Measurements from ENCODE around the gene TAF4.
"Not testable (repeated sequence)": the region's sequence is repeated elsewhere in the genome, so short reads cannot be mapped to it uniquely, and the experiment has no call there.

The TAF4 gene

DNA sequence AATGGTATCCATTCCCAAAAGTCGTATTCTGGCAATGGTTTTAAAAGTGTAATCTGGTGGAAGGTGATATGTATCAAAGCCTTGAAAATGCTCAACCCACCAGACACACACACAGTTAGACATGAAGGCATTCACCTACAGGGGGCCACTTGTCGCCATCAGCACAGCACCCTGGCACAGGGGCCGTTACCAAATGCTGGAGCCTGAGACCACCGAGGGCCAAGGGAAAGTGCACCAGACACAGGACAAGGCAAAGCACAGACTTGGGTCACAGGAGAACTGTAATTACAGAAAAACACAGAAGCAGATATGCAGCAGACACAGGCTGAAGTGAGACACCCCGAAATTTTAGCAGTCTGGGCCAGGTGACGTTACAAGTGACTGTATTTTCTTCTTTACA lies 9.3 kb downstream of the TAF4 start:
- Mint-ChIP-seq H3K27me3 (no peaks in the 10 kb centered on the region), H3K36me3 (peaks cover 21 to 44% of the 10 kb centered on the region in 2 donors), H3K4me1 (peaks cover 51 to 77% of the 10 kb centered on the region in 2 donors), H3K4me3 (no peak overlapping the region), H3K27ac (no peak overlapping the region), H3K9me3 (no peaks in the 10 kb centered on the region)
- DNase-seq = no peak
- no peak for ATAC-seq (replicated peaks)

DNA sequence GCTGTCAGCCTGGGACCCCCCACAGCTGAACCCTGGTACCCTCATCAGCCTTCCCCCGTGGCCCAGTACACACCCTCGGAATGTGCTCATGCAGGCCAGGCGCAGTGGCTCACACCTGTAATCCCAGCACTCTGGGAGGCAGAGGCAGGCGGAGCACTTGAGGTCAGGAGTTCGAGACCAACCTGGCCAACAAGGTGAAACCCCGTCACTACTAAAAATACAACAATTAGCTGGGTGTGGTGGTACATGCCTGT lies 9.9 kb downstream of the TAF4 start:
- not testable (repeated sequence) for H3K27me3 Mint-ChIP-seq; DNase-seq; H3K4me3 Mint-ChIP-seq; ATAC-seq (replicated peaks); H3K27ac Mint-ChIP-seq; H3K9me3 Mint-ChIP-seq
- Mint-ChIP-seq H3K4me1 (peaks cover 53 to 77% of the 10 kb centered on the region in 2 donors), H3K36me3 (peaks cover 21 to 45% of the 10 kb centered on the region in 2 donors)

DNA sequence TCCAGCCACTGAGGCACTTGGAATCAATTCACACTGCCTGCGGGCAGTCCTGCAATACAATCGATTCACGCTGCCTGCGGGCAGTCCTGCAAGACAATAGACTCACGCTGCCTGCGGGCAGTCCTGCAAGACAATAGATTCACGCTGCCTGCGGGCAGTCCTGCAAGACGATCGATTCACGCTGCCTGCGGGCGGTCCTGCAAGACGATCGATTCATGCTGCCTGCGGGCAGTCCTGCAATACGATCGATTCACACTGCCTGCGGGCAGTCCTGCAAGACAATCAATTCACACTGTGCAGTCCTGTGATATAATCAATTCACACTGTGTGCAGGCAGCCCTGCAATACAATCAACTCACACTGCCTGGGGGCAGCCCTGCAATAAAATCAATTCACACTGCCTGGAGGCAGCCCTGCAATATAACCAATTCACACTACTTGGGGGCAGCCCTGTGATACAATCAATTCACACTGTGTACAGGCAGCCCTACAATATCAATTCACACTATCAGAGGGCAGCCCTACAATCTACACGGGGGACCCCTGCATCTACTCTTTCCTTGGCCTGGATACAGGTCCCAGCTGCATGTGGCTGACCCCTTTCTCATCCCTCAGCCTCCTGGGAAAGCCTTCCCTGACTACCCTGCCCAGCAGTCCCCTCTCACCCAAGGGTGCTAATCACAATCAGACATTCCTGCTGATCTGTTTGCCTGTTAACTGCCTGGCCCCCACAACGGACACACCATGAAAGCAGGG lies 10.4 kb downstream of the TAF4 start:
- Mint-ChIP-seq H3K27ac (no peak overlapping the region), H3K27me3 (no peaks in the 10 kb centered on the region), H3K4me3 (no peak overlapping the region), H3K9me3 (no peaks in the 10 kb centered on the region), H3K36me3 (peaks cover 21 to 42% of the 10 kb centered on the region in 2 donors), H3K4me1 (peaks cover 53 to 77% of the 10 kb centered on the region in 2 donors)
- ATAC-seq (replicated peaks) = no peak
- no peak for DNase-seq

GRCh38 chr20:62054451-62054953 lies 11.2 kb downstream of the TAF4 start:
- H3K27me3 Mint-ChIP-seq = no peaks in the 10 kb centered on the region
- no peak for ATAC-seq (replicated peaks)
- DNase-seq = no peak
- peaks cover 15 to 38% of the 10 kb centered on the region in 2 donors for H3K36me3 Mint-ChIP-seq
- H3K4me3 Mint-ChIP-seq = no peak overlapping the region
- peaks cover 48 to 77% of the 10 kb centered on the region in 2 donors for H3K4me1 Mint-ChIP-seq
- no peak overlapping the region for H3K27ac Mint-ChIP-seq
- H3K9me3 Mint-ChIP-seq = no peaks in the 10 kb centered on the region

DNA sequence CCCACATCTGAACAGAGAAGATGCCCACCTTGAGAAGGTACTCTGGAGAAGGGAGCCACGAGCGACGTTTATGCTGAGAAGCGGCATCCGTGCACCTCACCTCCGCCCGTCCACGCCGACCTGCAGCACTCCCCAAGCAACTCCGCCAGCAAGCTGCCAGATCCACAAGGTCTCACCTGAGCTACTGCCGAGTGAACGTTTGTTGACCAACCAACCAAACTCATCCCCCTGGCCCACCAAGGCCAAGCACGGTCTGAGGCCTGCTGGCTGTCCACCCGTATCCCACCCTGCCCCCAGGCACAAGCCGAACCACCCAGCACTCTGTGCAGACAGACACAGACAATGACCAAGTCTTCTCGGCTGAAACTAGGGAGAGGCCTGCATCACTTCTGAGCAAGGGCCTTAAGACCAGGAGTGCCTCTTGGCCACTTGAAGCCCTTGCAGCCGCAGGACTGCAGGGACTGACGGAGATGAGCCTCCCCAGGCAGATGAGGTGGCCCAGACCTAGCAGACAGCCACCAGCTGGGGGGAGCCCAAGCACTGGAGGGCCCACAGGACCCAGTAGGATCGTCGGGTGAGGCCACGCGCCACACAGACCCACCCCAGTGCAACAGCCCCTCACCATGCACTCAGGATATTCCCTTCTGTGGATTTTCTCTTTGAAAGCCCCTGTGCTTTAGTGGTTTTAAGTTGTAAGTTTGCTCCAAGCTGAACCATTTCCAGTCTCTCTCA lies 12.1 kb downstream of the TAF4 start:
- Mint-ChIP-seq H3K36me3 (peaks cover 15 to 40% of the 10 kb centered on the region in 2 donors), H3K9me3 (no peaks in the 10 kb centered on the region), H3K4me1 (peaks cover 48 to 76% of the 10 kb centered on the region in 2 donors), H3K27me3 (no peaks in the 10 kb centered on the region), H3K27ac (peak overlapping the region; percentile 47), H3K4me3 (no peak overlapping the region)
- ATAC-seq (replicated peaks) (no peak), DNase-seq (no peak)

DNA sequence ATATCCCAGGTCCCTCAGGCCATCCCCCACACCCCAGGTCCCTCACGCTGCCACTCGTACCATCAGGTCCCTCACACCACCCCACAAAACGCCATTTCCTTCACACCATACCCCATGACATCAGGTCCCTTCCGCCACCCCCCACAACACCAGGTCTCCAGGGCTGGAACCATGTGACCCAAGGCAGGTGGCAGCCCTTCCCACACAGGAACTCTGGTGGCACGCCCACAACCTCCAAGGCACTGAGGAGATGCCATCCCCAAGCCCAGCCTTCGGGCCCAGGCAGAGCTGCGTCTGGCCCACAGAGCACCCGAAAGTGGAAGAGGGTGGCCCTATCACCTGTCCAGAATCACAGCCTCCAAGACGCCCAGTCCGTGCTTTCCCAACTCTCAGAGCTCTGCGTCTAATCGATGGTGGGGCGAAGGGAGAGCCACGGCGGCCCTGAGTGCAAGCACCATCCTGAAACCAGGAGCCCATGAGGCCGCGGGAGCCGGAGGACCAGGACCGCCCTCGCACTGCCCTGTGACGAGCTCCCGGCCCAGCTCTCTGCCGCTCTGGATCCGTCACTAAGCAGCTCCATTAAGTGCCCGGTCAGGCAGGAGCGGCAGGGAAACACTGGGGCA lies 12.7 kb downstream of the TAF4 start:
- DNase-seq = no peak
- peak overlapping the region; percentile 47 for H3K27ac Mint-ChIP-seq
- H3K36me3 Mint-ChIP-seq = peaks cover 15 to 40% of the 10 kb centered on the region in 2 donors
- no peaks in the 10 kb centered on the region for H3K9me3 Mint-ChIP-seq
- peak overlapping the region in 1 of 2 donors; percentile 40 for H3K4me3 Mint-ChIP-seq
- H3K4me1 Mint-ChIP-seq = peaks cover 49 to 78% of the 10 kb centered on the region in 2 donors
- no peak for ATAC-seq (replicated peaks)
- H3K27me3 Mint-ChIP-seq = no peaks in the 10 kb centered on the region

GRCh38 chr20:62052336-62052841 lies 13.3 kb downstream of the TAF4 start:
- ATAC-seq (replicated peaks) (no peak), DNase-seq (no peak)
- Mint-ChIP-seq H3K4me3 (no peak overlapping the region), H3K27ac (no peak overlapping the region), H3K9me3 (no peaks in the 10 kb centered on the region), H3K27me3 (no peaks in the 10 kb centered on the region), H3K4me1 (peaks cover 51 to 81% of the 10 kb centered on the region in 2 donors), H3K36me3 (peaks cover 15 to 40% of the 10 kb centered on the region in 2 donors)

DNA sequence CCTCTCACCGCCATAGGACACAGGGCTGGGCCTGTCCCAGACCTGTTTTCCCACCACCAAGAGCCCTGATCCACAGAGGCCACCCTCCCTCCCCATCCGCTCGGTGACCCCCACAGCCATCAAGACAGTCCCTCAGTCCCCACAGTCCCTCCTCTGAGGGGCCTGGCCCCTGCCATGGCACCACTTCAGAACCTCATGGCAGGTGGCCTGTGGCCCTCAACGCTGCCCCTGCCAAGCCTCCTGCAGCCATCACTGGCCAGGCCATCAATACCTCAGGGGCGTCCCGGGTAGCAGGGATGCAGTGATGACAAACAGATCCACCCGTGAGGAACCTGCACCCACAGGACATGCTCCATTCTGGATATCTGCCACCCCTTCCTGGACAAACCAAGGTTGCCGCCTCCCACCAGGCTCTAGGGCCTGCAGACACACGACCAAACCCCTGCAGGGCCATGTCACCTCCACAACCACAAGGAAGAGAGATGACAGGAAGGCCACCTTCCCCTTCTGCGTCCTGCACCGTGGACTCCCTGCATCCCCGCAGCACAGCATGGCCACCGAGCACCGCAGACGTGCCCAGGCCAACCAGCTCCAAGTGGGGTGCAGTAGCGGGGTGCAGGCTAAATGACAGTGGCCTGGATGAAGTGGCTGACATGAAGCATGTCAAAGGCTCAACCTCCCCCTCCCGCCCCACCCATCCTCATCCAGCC lies 14.0 kb downstream of the TAF4 start:
- ATAC-seq (replicated peaks) = no peak
- H3K27me3 Mint-ChIP-seq = no peaks in the 10 kb centered on the region

DNA sequence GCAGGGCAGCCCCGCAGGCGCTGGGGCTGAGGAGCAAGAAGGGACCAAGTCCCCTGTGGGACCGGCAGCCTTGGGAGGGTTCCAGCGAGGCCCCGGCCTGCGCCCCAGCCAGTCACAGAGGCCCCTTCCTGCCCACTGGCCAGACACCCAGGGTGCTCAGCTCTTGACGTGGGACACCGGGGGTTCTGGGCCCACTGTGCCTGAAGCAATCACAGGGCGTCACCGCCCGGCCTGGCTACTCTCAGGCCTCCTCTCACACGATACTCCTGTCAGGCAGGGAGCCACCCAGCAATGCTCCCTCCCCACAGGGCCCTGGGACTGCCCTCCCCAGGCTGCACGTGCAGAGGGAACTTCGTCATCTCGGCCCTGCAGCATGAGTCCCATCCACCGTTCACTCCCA lies 14.5 kb downstream of the TAF4 start:
- ATAC-seq (replicated peaks) = no peak
- peaks cover 14 to 45% of the 10 kb centered on the region in 2 donors for H3K36me3 Mint-ChIP-seq
- no peaks in the 10 kb centered on the region for H3K27me3 Mint-ChIP-seq
- peaks cover 51 to 86% of the 10 kb centered on the region in 2 donors for H3K4me1 Mint-ChIP-seq
- peak overlapping the region in 1 of 2 donors; percentile 14 for H3K4me3 Mint-ChIP-seq
- DNase-seq = no peak
- peak overlapping the region; percentile 68 for H3K27ac Mint-ChIP-seq
- no peaks in the 10 kb centered on the region for H3K9me3 Mint-ChIP-seq

More for the DNA sequence above, 14.0 kb downstream of the TAF4 start:
- no peak for DNase-seq
- Mint-ChIP-seq H3K4me3 (no peak overlapping the region), H3K27ac (peak overlapping the region; percentile 68), H3K4me1 (peaks cover 51 to 83% of the 10 kb centered on the region in 2 donors), H3K36me3 (peaks cover 15 to 45% of the 10 kb centered on the region in 2 donors), H3K9me3 (no peaks in the 10 kb centered on the region)

GRCh38 chr20:62050166-62051120 lies 15.2 kb downstream of the TAF4 start:
- Mint-ChIP-seq H3K4me3 (peak overlapping the region in 1 of 2 donors; percentile 14), H3K27ac (peak overlapping the region; percentile 11), H3K27me3 (no peaks in the 10 kb centered on the region), H3K36me3 (peaks cover 16 to 40% of the 10 kb centered on the region in 2 donors), H3K4me1 (peaks cover 46 to 86% of the 10 kb centered on the region in 2 donors), H3K9me3 (no peaks in the 10 kb centered on the region)
- DNase-seq (no peak), ATAC-seq (replicated peaks) (no peak)

DNA sequence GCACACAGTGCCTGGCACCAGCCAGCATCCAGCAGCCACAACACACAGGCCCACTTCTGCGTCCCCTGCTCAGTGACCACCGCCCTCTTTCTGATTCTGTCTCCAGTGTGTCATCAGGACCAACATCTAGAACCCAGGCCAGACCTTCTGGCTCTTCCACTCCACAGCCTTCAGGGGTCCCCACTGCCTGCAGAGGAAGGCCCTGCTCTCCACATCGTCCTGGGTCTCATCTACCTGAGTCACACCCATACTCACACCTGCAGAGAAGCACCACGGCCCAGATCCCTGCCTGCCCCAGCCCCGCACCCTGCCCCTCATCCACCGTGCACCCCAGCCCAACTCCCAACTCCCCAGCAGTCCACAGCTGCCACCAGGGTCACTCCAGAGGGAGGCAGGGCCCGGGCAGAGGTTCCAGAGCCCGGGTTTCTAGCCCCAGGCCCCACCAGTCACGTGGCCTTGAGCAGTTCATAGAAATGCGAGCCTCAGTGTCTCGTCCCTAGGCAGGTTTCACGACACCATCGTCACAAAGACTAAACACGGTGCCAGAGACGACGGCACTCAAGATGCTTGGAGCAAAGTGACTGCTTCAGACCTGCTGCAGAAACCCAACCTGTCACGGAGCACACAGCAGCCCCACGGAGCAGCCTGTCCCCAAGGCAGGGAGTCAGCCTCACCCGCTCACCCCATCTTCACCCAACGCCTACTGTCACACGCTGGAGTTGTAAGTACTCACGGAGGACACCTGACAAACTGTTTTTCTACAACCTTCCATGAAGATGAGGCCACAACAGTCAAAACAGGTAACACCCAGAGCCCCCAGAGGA lies 16.1 kb downstream of the TAF4 start:
- Mint-ChIP-seq H3K36me3 (peaks cover 12 to 34% of the 10 kb centered on the region in 2 donors), H3K4me1 (peaks cover 42 to 87% of the 10 kb centered on the region in 2 donors), H3K9me3 (no peaks in the 10 kb centered on the region), H3K27ac (no peak overlapping the region), H3K4me3 (no peak overlapping the region), H3K27me3 (no peaks in the 10 kb centered on the region)
- ATAC-seq (replicated peaks) = no peak
- DNase-seq = no peak

- peaks cover 7 to 28% of the 10 kb centered on the region in 2 donors for H3K36me3 Mint-ChIP-seq
- no peak for ATAC-seq (replicated peaks)
- no peaks in the 10 kb centered on the region for H3K27me3 Mint-ChIP-seq
- no peak overlapping the region for H3K4me3 Mint-ChIP-seq
- H3K9me3 Mint-ChIP-seq = no peaks in the 10 kb centered on the region
- H3K27ac Mint-ChIP-seq = no peak overlapping the region
- peaks cover 39 to 82% of the 10 kb centered on the region in 2 donors for H3K4me1 Mint-ChIP-seq
- no peak for DNase-seq
Measured at GRCh38 chr20:62048821-62049291, 16.8 kb downstream of the TAF4 start.
